Measurements from ENCODE around the gene GSC2. TPM values are rescaled to one million over a fixed set of nuclear protein-coding genes. Genes with fewer than 3 reads are reported as not detected.

The GSC2 gene
- total and polyA plus RNA-seq, 2 of the 4 experiments (the other 2 are of a cell fraction): not detected

GRCh38 chr22:19177164-19178064, 27.3 kb upstream of the GSC2 start:
- intact Hi-C loops (cut with micrococcal nuclease): loop anchor here (2.0 kb wide), 2 partner anchors 179 to 301 kb away; partner anchors contain the start of genes CDC45 and UFD1
- peak overlapping the region; percentile 66 for H3K14ac ChIP-seq (replicated peaks; ENCODE audit: low read depth, low read length)
- no peak for TF ChIP-seq NFE2L2 (IDR thresholded peaks at IDR 0.05; ENCODE audit: low read depth, low read length)
- no peak for TF ChIP-seq RCOR1 (IDR thresholded peaks at IDR 0.05; ENCODE audit: insufficient replicate concordance, low read length)
- no peak for TF ChIP-seq RAD21 (IDR thresholded peaks at IDR 0.05; ENCODE audit: low read length)
- no peak for TF ChIP-seq FOS (IDR thresholded peaks at IDR 0.05; ENCODE audit: low read depth, low read length)
- no peak for TF ChIP-seq CEBPB (IDR thresholded peaks at IDR 0.05; ENCODE audit: low read depth, low read length)
- no peak for TF ChIP-seq USF2 (IDR thresholded peaks at IDR 0.05; ENCODE audit: low read depth, low read length)
- TF ChIP-seq BHLHE40 (IDR thresholded peaks at IDR 0.05; ENCODE audit: low read depth, low read length): no peak
- TF ChIP-seq ELK1 (IDR thresholded peaks at IDR 0.05; ENCODE audit: borderline replicate concordance, low read depth, low read length): no peak
- no peak for TF ChIP-seq MAZ (IDR thresholded peaks at IDR 0.05; ENCODE audit: borderline replicate concordance, low read depth, low read length)
- TF ChIP-seq MXI1 (IDR thresholded peaks at IDR 0.05; ENCODE audit: borderline replicate concordance, low read depth, low read length): no peak
- no peak for TF ChIP-seq SMC3 (IDR thresholded peaks at IDR 0.05; ENCODE audit: low read depth, low read length)
- TF ChIP-seq MAFK (IDR thresholded peaks at IDR 0.05; ENCODE audit: low read depth, low read length): no peak
- TF ChIP-seq CHD1 (IDR thresholded peaks at IDR 0.05; ENCODE audit: low read depth, low read length): no peak
- no peak for TF ChIP-seq RFX5 (IDR thresholded peaks at IDR 0.05; ENCODE audit: low read depth, low read length)

More at GRCh38 chr22:19177164-19178064, 27.3 kb upstream of the GSC2 start:
- dilution Hi-C loops (cut with HindIII; ENCODE audit: low sequenced_read_pairs, unreplicated experiment) (no loop called here), in situ Hi-C loops (cut with MboI; ENCODE audit: low sequenced_read_pairs) (no loop called here)
- ChIA-PET CTCF (no interaction called here), POLR2A (ENCODE audit: unreplicated experiment) (no interaction called here)
- H3K27me3 ChIP-seq (ENCODE audit: control insufficient read depth, insufficient read depth, low read length): no peaks in the 10 kb centered on the region
- peak overlapping the region; percentile 96 for H2AFZ ChIP-seq (replicated peaks; ENCODE audit: low read length, poor library complexity)
- no peak overlapping the region for H3K18ac ChIP-seq (ENCODE audit: low read depth, low read length)
- peak overlapping the region; percentile 50 for H2BK5ac ChIP-seq (ENCODE audit: low read depth, low read length, poor library complexity, severe bottlenecking)
- H3K36me3 ChIP-seq (ENCODE audit: control insufficient read depth, insufficient read depth, low read length): peaks cover 8% of the 10 kb centered on the region
- DNase-seq: no peak
- peak overlapping the region; percentile 15 to 65; a peak in 3 of 4 replicates for H4K8ac ChIP-seq (ENCODE audit: low read depth in 2 of 2, low read length in 2 of 2)
- peaks cover 20% of the 10 kb centered on the region for H4K20me1 ChIP-seq (ENCODE audit: insufficient read depth, low read length)
- no peak overlapping the region for H3K56ac ChIP-seq (ENCODE audit: extremely low read depth, insufficient read depth, low read length)
- 12% methylated on average over 31 of the region's 55 CpGs; no CpG with 5 or more reads in 1 of the 2 experiments for WGBS, 2 experiments (ENCODE audit: extremely low coverage in 2 of 2, insufficient read length in 1 of 2)
- H3K9ac ChIP-seq (ENCODE audit: low read depth, low read length): peak overlapping the region; percentile 87
- H4K91ac ChIP-seq (ENCODE audit: insufficient read depth, low read depth, low read length): peak overlapping the region; percentile 77; the same call in 1 of the 2 replicates
- H2BK120ac ChIP-seq (ENCODE audit: low read depth, low read length): no peak overlapping the region
- peak overlapping the region; percentile 77; the same call in 1 of the 2 replicates for H2AK5ac ChIP-seq (ENCODE audit: low read depth, low read length)
- H3K27ac ChIP-seq (ENCODE audit: insufficient read depth, low read length): peak overlapping the region; percentile 70
- H3K4me1 ChIP-seq (ENCODE audit: control insufficient read depth, insufficient read depth, low read length): peaks cover 29% of the 10 kb centered on the region
- ATAC-seq (ENCODE audit: low read depth): no peak
- peak overlapping the region; percentile 87 for H3K4me2 ChIP-seq (ENCODE audit: low read depth, low read length)
- no peak overlapping the region for H2BK20ac ChIP-seq (ENCODE audit: low read depth, low read length)
- no peak overlapping the region for H2BK15ac ChIP-seq (ENCODE audit: low read depth, low read length)
- H3K4me3 ChIP-seq (ENCODE audit: insufficient read depth, low read depth, low read length): peak overlapping the region; percentile 94
- peak overlapping the region; percentile 52 for H3K4ac ChIP-seq (ENCODE audit: low read depth, low read length)
- H3K9me1 ChIP-seq (ENCODE audit: insufficient read depth, low read length): peaks cover 11% of the 10 kb centered on the region
- H3K23ac ChIP-seq (ENCODE audit: low read depth, low read length): peak overlapping the region; percentile 65; the same call in 1 of the 2 replicates
- peak overlapping the region; percentile 86 for H2AK9ac ChIP-seq (replicated peaks; ENCODE audit: low read depth, low read length, poor library complexity)
- no peaks in the 10 kb centered on the region for H3K9me3 ChIP-seq (ENCODE audit: control insufficient read depth, insufficient read depth, low read length)
- no TSS peak for BruUV-seq (replicated peaks)
- no peak overlapping the region for H4K5ac ChIP-seq (ENCODE audit: low read depth, low read length)
- H3K79me1 ChIP-seq (ENCODE audit: low read depth in 1 of 2, low read length in 2 of 2): peaks cover 8 to 57% of the 10 kb centered on the region in 2 experiments

All from IMR-90 (cell line).